ENCODE measurements around the gene DNAH6.

Gene DNAH6

GRCh38 chr2:84725717-84726116, 209.4 kb downstream of the DNAH6 start:
- H3K4me3 ChIP-seq (ENCODE audit: low read depth, low read length, poor library complexity, severe bottlenecking): no peak overlapping the region
- no peak overlapping the region for H3K27ac ChIP-seq (ENCODE audit: low read depth, low read length, poor library complexity, severe bottlenecking)
- H3K9me2 ChIP-seq (ENCODE audit: low read depth, low read length): no peaks in the 10 kb centered on the region
- no peaks in the 10 kb centered on the region for H3K27me3 ChIP-seq (ENCODE audit: insufficient read depth, low read length)
- H3K36me3 ChIP-seq (ENCODE audit: insufficient read depth, low read length): no peaks in the 10 kb centered on the region
- no peaks in the 10 kb centered on the region for H3K9me3 ChIP-seq (ENCODE audit: low read length)
- H4K20me1 ChIP-seq (ENCODE audit: insufficient read depth, low read length): no peaks in the 10 kb centered on the region
- no peak overlapping the region for H3K4me2 ChIP-seq (ENCODE audit: low read length)
- no peaks in the 10 kb centered on the region for H3F3A ChIP-seq (ENCODE audit: insufficient read depth, low read length)
- no peak for TF ChIP-seq EZH2 (IDR thresholded peaks at IDR 0.05; ENCODE audit: borderline replicate concordance, low read length)
- no peak for TF ChIP-seq CTCF (IDR thresholded peaks at IDR 0.05; ENCODE audit: low read length)
- no peak overlapping the region for H3K9ac ChIP-seq (ENCODE audit: low read length)
- H3K4me1 ChIP-seq (ENCODE audit: insufficient read depth, low read length, severe bottlenecking): no peaks in the 10 kb centered on the region
- H2AFZ ChIP-seq (ENCODE audit: low read length): no peak overlapping the region
- no peaks in the 10 kb centered on the region for H3K79me2 ChIP-seq (ENCODE audit: insufficient read depth, low read length)

GRCh38 chr2:84727315-84727714, 211.0 kb downstream of the DNAH6 start:
- no peaks in the 10 kb centered on the region for H3K27me3 ChIP-seq (ENCODE audit: insufficient read depth, low read length)
- H3K4me3 ChIP-seq (ENCODE audit: low read depth, low read length, poor library complexity, severe bottlenecking): no peak overlapping the region
- H3K9ac ChIP-seq (ENCODE audit: low read length): no peak overlapping the region
- no peak overlapping the region for H3K27ac ChIP-seq (ENCODE audit: low read depth, low read length, poor library complexity, severe bottlenecking)
- H3F3A ChIP-seq (ENCODE audit: insufficient read depth, low read length): no peaks in the 10 kb centered on the region
- no peaks in the 10 kb centered on the region for H3K79me2 ChIP-seq (ENCODE audit: insufficient read depth, low read length)
- no peaks in the 10 kb centered on the region for H3K9me3 ChIP-seq (ENCODE audit: low read length)
- no peaks in the 10 kb centered on the region for H3K36me3 ChIP-seq (ENCODE audit: insufficient read depth, low read length)
- H4K20me1 ChIP-seq (ENCODE audit: insufficient read depth, low read length): no peaks in the 10 kb centered on the region
- no peaks in the 10 kb centered on the region for H3K9me2 ChIP-seq (ENCODE audit: low read depth, low read length)
- H3K4me1 ChIP-seq (ENCODE audit: insufficient read depth, low read length, severe bottlenecking): no peaks in the 10 kb centered on the region
- TF ChIP-seq EZH2 (IDR thresholded peaks at IDR 0.05; ENCODE audit: borderline replicate concordance, low read length) (no peak), CTCF (IDR thresholded peaks at IDR 0.05; ENCODE audit: low read length) (no peak)
- no peak overlapping the region for H3K4me2 ChIP-seq (ENCODE audit: low read length)
- H2AFZ ChIP-seq (ENCODE audit: low read length): no peak overlapping the region

- H3K4me3 ChIP-seq (ENCODE audit: low read depth, low read length, poor library complexity, severe bottlenecking): no peak overlapping the region
- H3K79me2 ChIP-seq (ENCODE audit: insufficient read depth, low read length): no peaks in the 10 kb centered on the region
- no peak overlapping the region for H2AFZ ChIP-seq (ENCODE audit: low read length)
- no peaks in the 10 kb centered on the region for H3K36me3 ChIP-seq (ENCODE audit: insufficient read depth, low read length)
- no peaks in the 10 kb centered on the region for H4K20me1 ChIP-seq (ENCODE audit: insufficient read depth, low read length)
- no peak overlapping the region for H3K27ac ChIP-seq (ENCODE audit: low read depth, low read length, poor library complexity, severe bottlenecking)
- H3K9ac ChIP-seq (ENCODE audit: low read length): no peak overlapping the region
- H3K9me2 ChIP-seq (ENCODE audit: low read depth, low read length): no peaks in the 10 kb centered on the region
- H3F3A ChIP-seq (ENCODE audit: insufficient read depth, low read length): no peaks in the 10 kb centered on the region
- TF ChIP-seq CTCF (IDR thresholded peaks at IDR 0.05; ENCODE audit: low read length): no peak
- no peak for TF ChIP-seq EZH2 (IDR thresholded peaks at IDR 0.05; ENCODE audit: borderline replicate concordance, low read length)
- no peaks in the 10 kb centered on the region for H3K4me1 ChIP-seq (ENCODE audit: insufficient read depth, low read length, severe bottlenecking)
- H3K27me3 ChIP-seq (ENCODE audit: insufficient read depth, low read length): no peaks in the 10 kb centered on the region
- H3K9me3 ChIP-seq (ENCODE audit: low read length): no peaks in the 10 kb centered on the region
- no peak overlapping the region for H3K4me2 ChIP-seq (ENCODE audit: low read length)
Observed at GRCh38 chr2:84729224-84729623, 212.9 kb downstream of the DNAH6 start.
